ENCODE data around the gene SLC27A3. TPM values are rescaled to one million over a fixed set of nuclear protein-coding genes. Genes with fewer than 3 reads are reported as not detected.
A peak's percentile ranks its signal among the peaks of the same experiment; 100 is the strongest.

Gene SLC27A3
- total RNA-seq, 1 donor from 2014 or later: 105 TPM

DNA sequence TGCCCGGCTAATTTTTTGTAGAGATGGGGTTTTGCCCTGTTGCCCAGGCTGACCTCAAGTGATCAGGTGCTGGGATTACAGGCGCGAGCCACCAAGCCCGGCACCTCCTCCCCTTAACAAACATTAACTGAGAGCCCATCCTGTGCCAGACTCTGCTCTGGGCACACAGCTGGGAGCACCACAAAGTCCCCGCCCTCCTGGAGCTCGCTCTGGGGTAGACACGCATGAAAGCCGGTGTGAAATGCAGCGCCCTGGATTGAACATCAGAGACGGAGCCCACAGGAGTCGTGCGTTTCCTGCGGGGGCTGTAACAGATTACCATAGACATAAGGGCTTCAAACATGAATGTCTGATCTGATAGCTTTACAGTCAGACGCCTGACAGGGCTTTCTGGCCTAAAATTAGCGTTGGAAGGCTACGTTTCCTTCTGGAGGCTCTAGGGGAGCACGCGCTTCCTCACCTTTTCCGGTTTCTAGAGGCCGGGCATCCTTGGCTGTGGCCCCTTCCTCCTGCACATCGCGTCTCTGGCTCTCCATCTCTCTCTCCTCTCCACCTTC is 14.3 kb downstream of the SLC27A3 start:
- ATAC-seq (no peak), DNase-seq (no peak)
- TF ChIP-seq, protein P1, sequence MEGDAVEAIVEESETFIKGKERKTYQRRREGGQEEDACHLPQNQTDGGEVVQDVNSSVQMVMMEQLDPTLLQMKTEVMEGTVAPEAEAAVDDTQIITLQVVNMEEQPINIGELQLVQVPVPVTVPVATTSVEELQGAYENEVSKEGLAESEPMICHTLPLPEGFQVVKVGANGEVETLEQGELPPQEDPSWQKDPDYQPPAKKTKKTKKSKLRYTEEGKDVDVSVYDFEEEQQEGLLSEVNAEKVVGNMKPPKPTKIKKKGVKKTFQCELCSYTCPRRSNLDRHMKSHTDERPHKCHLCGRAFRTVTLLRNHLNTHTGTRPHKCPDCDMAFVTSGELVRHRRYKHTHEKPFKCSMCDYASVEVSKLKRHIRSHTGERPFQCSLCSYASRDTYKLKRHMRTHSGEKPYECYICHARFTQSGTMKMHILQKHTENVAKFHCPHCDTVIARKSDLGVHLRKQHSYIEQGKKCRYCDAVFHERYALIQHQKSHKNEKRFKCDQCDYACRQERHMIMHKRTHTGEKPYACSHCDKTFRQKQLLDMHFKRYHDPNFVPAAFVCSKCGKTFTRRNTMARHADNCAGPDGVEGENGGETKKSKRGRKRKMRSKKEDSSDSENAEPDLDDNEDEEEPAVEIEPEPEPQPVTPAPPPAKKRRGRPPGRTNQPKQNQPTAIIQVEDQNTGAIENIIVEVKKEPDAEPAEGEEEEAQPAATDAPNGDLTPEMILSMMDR (IDR thresholded peaks at IDR 0.05): no peak
- Histone ChIP-seq H3K4me1 (peaks cover 23% of the 10 kb centered on the region), H3K36me3 (no peaks in the 10 kb centered on the region), H3K27me3 (no peaks in the 10 kb centered on the region), H3K9me3 (no peaks in the 10 kb centered on the region), H3K27ac (peak overlapping the region; percentile 72), H3K4me3 (peak overlapping the region; percentile 25)
- intact Hi-C loops (cut with DNase I): no loop called here

GRCh38 chr1:153790313-153790965 is 15.2 kb downstream of the SLC27A3 start:
- no peaks in the 10 kb centered on the region for H3K36me3 ChIP-seq
- peak; percentile 63 for ATAC-seq
- H3K27ac ChIP-seq: peak overlapping the region; percentile 72
- DNase-seq: no peak
- H3K27me3 ChIP-seq: no peaks in the 10 kb centered on the region
- TF ChIP-seq, protein P1 (IDR thresholded peaks at IDR 0.05): no peak
- intact Hi-C loops (cut with DNase I): no loop called here
- H3K4me1 ChIP-seq: peaks cover 23% of the 10 kb centered on the region
- peak overlapping the region; percentile 25 for H3K4me3 ChIP-seq
- no peaks in the 10 kb centered on the region for H3K9me3 ChIP-seq

GRCh38 chr1:153790966-153791647 is 15.9 kb downstream of the SLC27A3 start:
- H3K27me3 ChIP-seq: no peaks in the 10 kb centered on the region
- no peaks in the 10 kb centered on the region for H3K36me3 ChIP-seq
- no peak for DNase-seq
- peak overlapping the region; percentile 72 for H3K27ac ChIP-seq
- no peaks in the 10 kb centered on the region for H3K9me3 ChIP-seq
- peaks cover 23% of the 10 kb centered on the region for H3K4me1 ChIP-seq
- peak; percentile 76 for ATAC-seq
- intact Hi-C loops (cut with DNase I): no loop called here
- peak overlapping the region; percentile 25 for H3K4me3 ChIP-seq
- TF ChIP-seq, protein P1 (IDR thresholded peaks at IDR 0.05): no peak

DNA sequence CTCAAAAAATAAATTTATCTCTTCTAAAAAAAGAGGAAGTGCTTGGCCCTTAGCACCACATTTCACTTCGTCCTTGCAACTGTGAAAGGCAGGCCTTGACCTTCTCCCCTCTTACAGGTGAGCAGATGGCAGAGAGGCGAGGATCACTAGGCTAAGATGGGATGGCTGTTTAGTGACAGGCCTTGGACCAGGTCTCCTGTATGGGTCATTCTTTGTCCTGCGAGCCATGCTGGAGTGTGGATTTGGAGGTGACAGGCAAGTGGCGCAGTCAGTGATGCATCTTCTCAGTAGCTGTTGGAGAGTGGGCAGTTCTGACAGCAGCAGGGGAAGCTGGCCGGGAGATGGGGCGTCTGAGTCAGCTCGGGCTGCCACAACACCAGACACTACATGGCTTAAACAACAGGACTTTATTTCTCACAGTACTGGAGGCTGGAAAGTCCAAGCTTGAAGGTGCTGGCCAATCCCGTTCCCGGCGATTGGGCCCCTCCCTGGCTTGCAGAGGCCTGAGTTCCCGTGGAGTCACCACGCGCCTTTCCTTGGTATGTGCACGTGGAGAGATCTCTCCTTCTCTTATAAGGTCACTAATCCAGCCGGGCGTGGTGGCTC is 16.5 kb downstream of the SLC27A3 start:
- Histone ChIP-seq H3K9me3 (no peaks in the 10 kb centered on the region), H3K4me3 (peak overlapping the region; percentile 25), H3K4me1 (peaks cover 23% of the 10 kb centered on the region), H3K27ac (peak overlapping the region; percentile 72), H3K27me3 (no peaks in the 10 kb centered on the region), H3K36me3 (no peaks in the 10 kb centered on the region)
- ATAC-seq (peak; percentile 28), DNase-seq (peak; percentile 62)
- TF ChIP-seq, protein P1 (IDR thresholded peaks at IDR 0.05): no peak
- intact Hi-C loops (cut with DNase I): no loop called here

GRCh38 chr1:153792631-153793041 is 17.4 kb downstream of the SLC27A3 start:
- Histone ChIP-seq H3K27ac (no peak overlapping the region), H3K4me1 (peaks cover 23% of the 10 kb centered on the region), H3K4me3 (no peak overlapping the region), H3K27me3 (no peaks in the 10 kb centered on the region), H3K36me3 (no peaks in the 10 kb centered on the region), H3K9me3 (no peaks in the 10 kb centered on the region)
- DNase-seq (peak; percentile 58), ATAC-seq (no peak)
- TF ChIP-seq, protein P1 (IDR thresholded peaks at IDR 0.05): no peak
- intact Hi-C loops (cut with DNase I): no loop called here

Measured in upper lobe of right lung (tissue), 1 donor.